HS-27A (cell line): Measurements from ENCODE around the gene ATL3.
"Not testable (repeated sequence)": the region's sequence is repeated elsewhere in the genome, so short reads cannot be mapped to it uniquely, and the experiment has no call there.

Source experiments
- DNase-seq: peaks from one replicate; pipeline ENCODE4 v3.0.0-alpha.2; 2012; ENCODE audit warnings: low read depth, missing footprints

Gene ATL3

DNA sequence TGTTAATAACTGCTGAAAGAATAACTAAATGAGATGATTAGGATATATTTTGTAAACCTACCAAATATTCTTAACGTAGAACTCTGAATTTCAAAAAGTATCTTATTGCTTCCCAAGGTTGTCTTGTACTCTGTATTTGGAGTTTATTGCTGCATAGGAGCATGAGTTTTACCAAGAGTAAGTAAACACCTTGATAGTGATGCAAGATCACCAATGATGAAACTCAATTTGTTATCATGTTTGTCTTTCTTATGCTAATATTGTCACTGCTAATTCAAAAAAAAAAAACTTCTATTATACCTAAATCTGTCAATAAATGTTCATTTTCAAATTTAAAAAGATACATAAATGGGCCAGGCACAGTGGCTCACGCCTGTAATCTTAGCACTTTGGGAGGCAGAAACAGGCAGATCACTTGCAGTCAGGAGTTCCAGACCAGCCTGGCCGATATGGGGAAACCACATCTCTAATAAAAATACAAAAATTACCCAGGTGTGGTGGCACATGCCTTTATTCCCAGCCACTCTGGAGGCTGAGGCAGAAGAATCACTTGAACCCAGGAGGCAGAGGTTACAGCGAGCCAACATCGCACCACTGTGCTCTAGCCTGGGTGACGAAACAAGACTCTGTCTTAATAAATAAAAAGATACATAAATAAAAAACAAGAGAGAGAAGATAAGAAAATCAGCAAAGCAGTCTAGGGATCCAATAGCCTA, 84.6 kb downstream of the ATL3 start:
- no peak for DNase-seq

DNA sequence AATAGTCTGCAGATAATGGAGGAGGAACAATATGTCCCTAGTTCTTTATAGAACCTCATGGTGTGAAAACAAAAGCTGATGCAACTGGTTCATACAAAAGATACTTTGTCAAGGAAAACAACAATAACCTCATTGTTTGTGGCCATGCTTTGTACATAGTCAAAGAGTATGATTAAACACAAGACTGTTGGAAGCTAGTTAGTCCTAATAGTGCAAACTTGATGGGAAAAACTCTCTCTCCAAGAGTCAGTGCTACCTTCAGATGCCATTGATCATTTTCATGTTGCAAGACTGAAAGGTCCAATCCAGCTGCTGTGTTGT, 87.9 kb downstream of the ATL3 start:
- DNase-seq: no peak

DNA sequence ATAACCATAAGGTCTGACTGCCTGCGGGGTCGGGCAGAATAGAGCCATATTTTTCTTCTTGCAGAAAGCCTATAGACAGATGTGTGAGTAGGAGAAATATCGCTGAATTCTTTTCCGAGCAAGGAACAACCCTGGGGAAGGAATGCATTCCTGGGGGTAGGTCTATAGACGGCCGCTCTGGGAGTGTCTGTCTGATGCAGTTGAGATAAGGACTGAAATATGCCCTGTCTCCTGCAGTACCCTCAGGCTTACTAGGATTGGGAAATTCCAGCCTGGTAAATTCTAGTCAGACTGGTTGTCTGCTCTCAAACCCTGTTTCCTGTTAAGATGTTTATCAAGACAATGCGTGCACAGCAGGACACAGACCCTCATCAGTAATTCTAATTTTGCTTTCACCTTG, 90.0 kb downstream of the ATL3 start:
- not testable (repeated sequence) for DNase-seq

- DNase-seq: not testable (repeated sequence)
Observed at GRCh38 chr11:63578882-63579281, 92.3 kb downstream of the ATL3 start.

DNA sequence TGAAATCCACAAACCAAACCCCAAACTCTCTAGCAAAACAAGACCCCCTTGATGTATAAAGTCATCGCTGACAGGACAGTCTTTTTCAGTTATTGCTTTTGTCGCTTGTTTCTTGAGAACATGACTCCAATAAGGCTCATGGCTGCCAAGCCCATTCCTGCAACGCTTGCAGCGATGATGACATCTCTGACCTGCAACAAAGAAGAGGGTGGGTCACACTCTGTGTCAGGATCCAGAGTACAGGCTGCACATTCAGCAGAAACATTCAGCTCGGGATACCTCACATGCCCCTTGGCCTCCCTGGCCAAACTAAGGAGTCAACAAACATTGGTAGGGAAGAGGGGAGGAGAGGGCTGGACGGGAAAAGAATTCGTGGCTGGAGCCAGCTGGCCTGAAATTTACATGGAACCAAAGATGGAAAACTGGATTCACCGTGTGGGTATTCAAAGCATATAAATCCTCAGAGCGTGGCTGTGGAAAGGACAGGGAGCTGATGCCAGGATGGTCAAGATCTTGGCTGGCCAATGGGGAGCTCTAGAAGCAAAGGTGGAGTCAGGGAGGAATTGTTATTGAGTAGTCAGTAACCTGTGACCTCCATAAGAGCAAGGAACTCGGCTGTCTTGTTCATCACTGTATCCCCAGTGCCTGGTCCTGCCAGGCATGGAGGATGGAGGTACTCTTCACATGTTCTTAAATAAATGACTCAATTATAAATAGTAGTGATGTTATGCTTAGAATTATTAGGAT, 96.1 kb downstream of the ATL3 start:
- no peak for DNase-seq
